ENCODE data around the gene DOCK2.

GRCh38 chr5:169914766-169915165 is 277.7 kb downstream of the DOCK2 start:
- no peak for TF ChIP-seq CTCF (conservative IDR thresholded peaks at IDR 0.05 in 1 of 2, IDR thresholded peaks at IDR 0.05 in 1 of 2; ENCODE audit: low read depth in 1 of 2, low read length in 2 of 2)
- TF ChIP-seq EZH2 (IDR thresholded peaks at IDR 0.05; ENCODE audit: low read length, missing control alignments) = no peak

All from fibroblast of lung (primary cell).